H1 (cell line): ENCODE measurements around the gene RPS6KA2. TPM values are rescaled to one million over a fixed set of nuclear protein-coding genes. Genes with fewer than 3 reads are reported as not detected.

Source experiments
- CTCF ChIA-PET: fragments of 300-600 bp; sonication (Branson Sonifier 250); formaldehyde crosslinking; loops from one replicate; lab custom pipeline; 2021; ENCODE audit not compliant: partially characterized antibody; lab: Charles Lee
- POLR2A ChIA-PET: fragments of 300-600 bp; sonication (Branson Sonifier 250); formaldehyde crosslinking; loops from one replicate; lab custom pipeline; 2021; ENCODE audit warnings: inconsistent platforms; ENCODE audit not compliant: partially characterized antibody; lab: Charles Lee
- DNase-seq, 2 experiments: peaks; one replicate each; pipeline versions ENCODE4 v3.0.0 to v3.0.0-alpha.2; 2010 to 2022; ENCODE audit warnings: low spot score in 2 of 2, low read depth in 1 of 2, mixed read lengths in 1 of 2
- FAIRE-seq: peaks from 2 replicates; lab custom pipeline; 2011; peaks lifted over from hg19 to GRCh38; lab: Jason Lieb, UNC
- H2AFZ ChIP-seq: 2 replicates; pipeline ENCODE4 v1.8.1; 2012; ENCODE audit warnings: low read length, inconsistent platforms
- H2AK5ac ChIP-seq: 2 replicates; pipeline ENCODE4 v1.6.1; 2013; ENCODE audit warnings: low read depth, low read length
- H2BK120ac ChIP-seq: replicated peaks from 2 replicates; pipeline ENCODE3; 2013; ENCODE audit warnings: low read depth, low read length, inconsistent platforms
- H2BK12ac ChIP-seq: 2 replicates; pipeline ENCODE4 v1.6.1; 2013; ENCODE audit warnings: low read depth, low read length
- H2BK15ac ChIP-seq: 2 replicates; pipeline ENCODE4 v1.6.1; 2013; ENCODE audit warnings: low read length
- H2BK20ac ChIP-seq: 2 replicates; pipeline ENCODE4 v1.6.1; 2013; ENCODE audit warnings: low read length
- H2BK5ac ChIP-seq: 2 replicates; pipeline ENCODE4 v1.6.1; 2013; ENCODE audit warnings: low read depth, low read length
- H3K14ac ChIP-seq: 2 replicates; pipeline ENCODE4 v1.6.1; 2013; ENCODE audit warnings: inconsistent platforms; ENCODE audit not compliant: insufficient read length
- H3K18ac ChIP-seq: 2 replicates; pipeline ENCODE4 v1.6.1; 2013; ENCODE audit warnings: low read length; ENCODE audit errors: extremely low read depth
- H3K23ac ChIP-seq: 2 replicates; pipeline ENCODE4 v1.6.1; 2013; ENCODE audit warnings: inconsistent platforms; ENCODE audit not compliant: insufficient read length
- H3K23me2 ChIP-seq: 2 replicates; pipeline ENCODE4 v1.6.1; 2013; ENCODE audit warnings: low read depth, low read length
- H3K27ac ChIP-seq: 2 replicates; pipeline ENCODE4 v1.6.1; 2011; ENCODE audit warnings: low read depth, low read length, inconsistent platforms
- H3K27me3 ChIP-seq, 4 experiments: replicated peaks in 1 of 4; 1 replicate in 1 of 4; 2 replicates in 3 of 4; pipeline versions ENCODE4 v1.6.1 to v1.8.1; 2011 to 2013; ENCODE audit warnings: low read length in 3 of 4, mild to moderate bottlenecking in 3 of 4, inconsistent platforms in 2 of 4, mixed read lengths in 2 of 4, moderate library complexity in 1 of 4; ENCODE audit not compliant: control insufficient read depth in 3 of 4, insufficient read depth in 3 of 4; ENCODE audit errors: extremely low read depth in 1 of 4
- H3K36me3 ChIP-seq, 4 experiments: 2 replicates each; pipeline versions ENCODE4 v1.6.1 to v1.8.1; 2011 to 2013; ENCODE audit warnings: mild to moderate bottlenecking in 4 of 4, low read length in 3 of 4, moderate library complexity in 2 of 4, control low read depth in 1 of 4, inconsistent platforms in 1 of 4; ENCODE audit not compliant: insufficient read depth in 4 of 4, control insufficient read depth in 2 of 4
- H3K4ac ChIP-seq: replicated peaks from 2 replicates; pipeline ENCODE3; 2013; ENCODE audit warnings: low read length, low read depth, mixed read lengths, inconsistent platforms; ENCODE audit not compliant: insufficient read length
- H3K4me1 ChIP-seq, 4 experiments: replicated peaks in 1 of 4; 1 replicate in 1 of 4; 2 replicates in 3 of 4; pipeline versions ENCODE4 v1.6.1 to v1.8.1; 2011 to 2013; ENCODE audit warnings: low read length in 3 of 4, inconsistent platforms in 2 of 4, mixed read lengths in 1 of 4; ENCODE audit not compliant: insufficient read depth in 4 of 4, control insufficient read depth in 3 of 4
- H3K4me2 ChIP-seq, 2 experiments: 2 replicates each; pipeline versions ENCODE4 v1.6.1 to v1.8.1; 2011 to 2013; ENCODE audit warnings: low read depth in 2 of 2, low read length in 2 of 2, control low read depth in 1 of 2, inconsistent platforms in 1 of 2, mild to moderate bottlenecking in 1 of 2; ENCODE audit not compliant: insufficient read depth in 1 of 2
- H3K4me3 ChIP-seq, 4 experiments: fragments of 200-600, 300-600 bp in 1 of 4; sonication (generic), shearing (Covaris generic), sonication (Bioruptor Twin) in 1 of 4; 2 replicates each; pipeline versions ENCODE4 v1.5.1 to v1.8.1; 2011 to 2016; ENCODE audit warnings: low read length in 4 of 4, low read depth in 3 of 4, control low read depth in 2 of 4, inconsistent platforms in 2 of 4, mild to moderate bottlenecking in 2 of 4, mixed read lengths in 1 of 4, moderate library complexity in 1 of 4; ENCODE audit not compliant: insufficient read depth in 2 of 4; ENCODE audit errors: extremely low read depth in 1 of 4
- H3K56ac ChIP-seq: replicated peaks from 2 replicates; pipeline ENCODE3; 2013; ENCODE audit warnings: low read depth, mild to moderate bottlenecking, mixed read lengths, low read length, inconsistent platforms; ENCODE audit not compliant: insufficient read length
- H3K79me1 ChIP-seq: 2 replicates; pipeline ENCODE4 v1.6.1; 2013; ENCODE audit warnings: low read depth, low read length, control low read depth
- H3K79me2 ChIP-seq, 2 experiments: 2 replicates each; pipeline versions ENCODE4 v1.6.1 to v1.8.1; 2012 to 2013; ENCODE audit warnings: low read length in 2 of 2, mild to moderate bottlenecking in 2 of 2, inconsistent platforms in 1 of 2; ENCODE audit not compliant: insufficient read depth in 2 of 2, control insufficient read depth in 1 of 2
- H3K9ac ChIP-seq, 4 experiments: replicated peaks in 1 of 4; 1 replicate in 1 of 4; 2 replicates in 3 of 4; pipeline versions ENCODE4 v1.6.1 to v1.8.1; 2011 to 2013; ENCODE audit warnings: low read depth in 3 of 4, low read length in 3 of 4, control low read depth in 2 of 4, mild to moderate bottlenecking in 2 of 4, moderate library complexity in 2 of 4, inconsistent platforms in 1 of 4; ENCODE audit errors: extremely low read depth in 1 of 4
- H3K9me3 ChIP-seq, 2 experiments: 2 replicates each; pipeline versions ENCODE4 v1.6.1 to v1.8.1; 2012 to 2013; ENCODE audit warnings: mild to moderate bottlenecking in 2 of 2, moderate library complexity in 2 of 2, control low read depth in 1 of 2, inconsistent platforms in 1 of 2, low read depth in 1 of 2, low read length in 1 of 2, mixed read lengths in 1 of 2; ENCODE audit not compliant: insufficient read depth in 2 of 2
- H4K20me1 ChIP-seq, 2 experiments: replicated peaks in 1 of 2; 2 replicates each; pipeline versions ENCODE3 to v1.8.1; 2011 to 2013; ENCODE audit warnings: inconsistent platforms in 2 of 2, low read length in 2 of 2, mild to moderate bottlenecking in 1 of 2; ENCODE audit not compliant: insufficient read depth in 2 of 2, control insufficient read depth in 1 of 2
- H4K5ac ChIP-seq: 2 replicates; pipeline ENCODE4 v1.6.1; 2013; ENCODE audit warnings: low read length, low read depth, mixed read lengths, inconsistent platforms; ENCODE audit not compliant: insufficient read length
- H4K8ac ChIP-seq: 2 replicates; pipeline ENCODE4 v1.8.0; 2013; ENCODE audit warnings: mild to moderate bottlenecking, moderate library complexity, low read length, inconsistent platforms; ENCODE audit not compliant: insufficient read depth; ENCODE audit errors: extremely low read depth
- H4K91ac ChIP-seq: replicated peaks from 2 replicates; pipeline ENCODE3; 2013; ENCODE audit warnings: low read length, mixed read lengths, inconsistent platforms; ENCODE audit not compliant: insufficient read length
- HDAC6 ChIP-seq: IDR thresholded peaks from one replicate; pipeline ENCODE4 v1.7.1; 2012; ENCODE audit warnings: low read depth, mild to moderate bottlenecking, inconsistent platforms, low read length, moderate library complexity
- KDM4A ChIP-seq: IDR thresholded peaks from one replicate; pipeline ENCODE4 v1.7.1; 2012; ENCODE audit warnings: low read depth, mild to moderate bottlenecking, moderate library complexity, low read length, inconsistent platforms; ENCODE audit not compliant: severe bottlenecking
- POU5F1 ChIP-seq: IDR thresholded peaks from 2 replicates; pipeline ENCODE4 v1.6.1; 2011; ENCODE audit warnings: low read depth, mild to moderate bottlenecking, low read length, moderate library complexity
- RNF2 ChIP-seq: fragments of 200-900, 300-1000 bp; sonication (generic); IDR thresholded peaks from 2 replicates; pipeline ENCODE4 v1.7.1; 2016; ENCODE audit warnings: borderline replicate concordance, low read depth, mild to moderate bottlenecking, antibody characterized with exemption, low read length; ENCODE audit not compliant: poor library complexity, severe bottlenecking; ENCODE audit errors: missing control alignments
- TEAD4 ChIP-seq: IDR thresholded peaks from 2 replicates; pipeline ENCODE4 v1.6.1; 2012; ENCODE audit warnings: low read depth, low read length, inconsistent platforms, mixed read lengths
- WGBS, 2 experiments: shearing (Covaris generic) in 1 of 2; methylation state at CpG; one replicate each; pipeline versions ENCODE4 v1.1.6 to v1.1.7; 2013 to 2015; ENCODE audit warnings: low lambda C conversion rate in 2 of 2, mixed read lengths in 2 of 2, inconsistent platforms in 1 of 2, low coverage in 1 of 2, missing lambda C conversion rate in 1 of 2; ENCODE audit not compliant: insufficient replicate concordance in 2 of 2, insufficient coverage in 1 of 2, insufficient read length in 1 of 2; ENCODE audit errors: extremely low coverage in 1 of 2, missing lambda C conversion rate in 1 of 2; 5-methylcytosine and 5-hydroxymethylcytosine counted together
- polyA plus RNA-seq, 7 experiments: library from polyadenylated mRNA; depleted of rRNA in 3 of 7; stranded (reverse) in 5 of 7; unstranded in 2 of 7; fragments of >200 nt in 5 of 7; fragments of 200-250 nt in 2 of 7; gene quantifications; 1 replicate in 5 of 7; 2 replicates in 1 of 7; 4 replicates in 1 of 7; pipeline versions ENCODE4 v1.2.1 to v1.2.3, GENCODE V29; 2011 to 2013; ENCODE audit warnings: missing spikeins in 2 of 7, mixed read lengths in 2 of 7
- total RNA-seq: library from RNA; stranded (reverse); fragmentation: NEBNext Ultra II Directional; extraction: Animal tissue kit (Norgen Biotek cat#: 25700); gene quantifications from 2 replicates; pipeline ENCODE4 v1.2.1, GENCODE V29; 2021
- TF ChIP-seq, protein P1 (sequence below): IDR thresholded peaks from 2 replicates; pipeline ENCODE4 v1.6.1; 2011; ENCODE audit warnings: low read length, improper control_type of control experiment

The RPS6KA2 gene
- total and polyA plus RNA-seq, 2 of the 8 experiments (the other 6 are each of a cell fraction or from before 2014, with no cell fraction given) = 8.8 to 25.7 TPM

DNA sequence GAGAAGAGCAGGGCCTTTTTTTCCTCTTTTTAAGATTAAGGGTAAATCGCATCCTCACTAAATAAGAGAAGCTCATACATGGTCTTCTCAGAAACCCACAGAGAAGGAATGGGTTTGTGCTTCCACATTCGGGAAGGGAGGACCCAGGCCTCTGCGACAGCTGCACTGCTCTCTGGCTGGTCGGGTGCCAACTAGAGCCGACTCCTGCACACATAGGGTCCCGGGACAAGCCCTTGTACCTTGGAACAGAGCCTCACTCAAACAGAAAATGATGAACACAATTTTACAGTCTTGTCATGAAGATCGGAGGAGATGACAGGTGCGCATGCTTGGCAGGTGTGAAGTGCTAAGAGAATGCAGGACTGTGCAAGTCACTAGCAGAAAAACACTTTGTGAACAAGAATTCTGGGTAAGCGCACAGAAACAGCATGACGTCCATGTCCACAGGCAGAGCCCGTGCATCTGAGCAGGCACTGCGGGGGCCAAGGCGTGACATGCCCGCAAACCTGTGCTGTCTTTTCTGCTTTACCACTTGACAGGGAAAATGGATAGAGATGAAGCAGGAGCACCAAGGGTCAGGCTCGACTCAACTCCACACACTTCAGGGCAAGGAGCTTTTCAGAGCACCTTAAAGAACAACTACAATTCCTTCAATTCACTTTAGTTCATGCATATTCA lies 143.3 kb downstream of the RPS6KA2 start:
- peaks cover 0 to 7% (median 3%) of the 10 kb centered on the region in 4 experiments; a peak in 2 of 8 replicates for H3K36me3 ChIP-seq
- H2BK20ac ChIP-seq = no peak overlapping the region
- H4K20me1 ChIP-seq = no peaks in the 10 kb centered on the region
- no peaks in the 10 kb centered on the region for H3K23me2 ChIP-seq
- no peak overlapping the region for H3K4ac ChIP-seq
- no peak overlapping the region for H2BK120ac ChIP-seq
- H3K4me1 ChIP-seq = peaks cover 0 to 2% (median 0%) of the 10 kb centered on the region in 4 experiments; a peak in 3 of 7 replicates
- H3K18ac ChIP-seq = no peak overlapping the region
- H3K23ac ChIP-seq = no peak overlapping the region
- no peak overlapping the region for H2BK15ac ChIP-seq
- H3K14ac ChIP-seq = no peak overlapping the region
- H2BK12ac ChIP-seq = no peak overlapping the region
- H2AFZ ChIP-seq = no peak overlapping the region
- H2BK5ac ChIP-seq = no peak overlapping the region
- no peak overlapping the region for H3K4me3 ChIP-seq
- no peaks in the 10 kb centered on the region for H3K27me3 ChIP-seq
- CTCF ChIA-PET = interaction anchor here (1.3 kb wide), 2 partner anchors 8 to 200 kb away, joined by 3 to 5 read pairs; no protein-coding TSS in a partner anchor
- TF ChIP-seq TEAD4 (no peak), POU5F1 (no peak), RNF2 (no peak), HDAC6 (no peak), KDM4A (no peak)
- TF ChIP-seq, protein P1, sequence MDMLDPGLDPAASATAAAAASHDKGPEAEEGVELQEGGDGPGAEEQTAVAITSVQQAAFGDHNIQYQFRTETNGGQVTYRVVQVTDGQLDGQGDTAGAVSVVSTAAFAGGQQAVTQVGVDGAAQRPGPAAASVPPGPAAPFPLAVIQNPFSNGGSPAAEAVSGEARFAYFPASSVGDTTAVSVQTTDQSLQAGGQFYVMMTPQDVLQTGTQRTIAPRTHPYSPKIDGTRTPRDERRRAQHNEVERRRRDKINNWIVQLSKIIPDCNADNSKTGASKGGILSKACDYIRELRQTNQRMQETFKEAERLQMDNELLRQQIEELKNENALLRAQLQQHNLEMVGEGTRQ = no peak
- TF ChIP-seq, all 59 proteins: peak for 0
- no peak overlapping the region for H2AK5ac ChIP-seq
- no peaks in the 10 kb centered on the region for H3K9me3 ChIP-seq
- FAIRE-seq = no peak
- H3K9ac ChIP-seq = no peak overlapping the region
- H3K27ac ChIP-seq = no peak overlapping the region
- no peak overlapping the region for H4K5ac ChIP-seq
- no peaks in the 10 kb centered on the region for H3K79me2 ChIP-seq
- H4K91ac ChIP-seq = no peak overlapping the region
- H4K8ac ChIP-seq = no peak overlapping the region
- no peak overlapping the region for H3K56ac ChIP-seq
- no peak overlapping the region for H3K4me2 ChIP-seq
- POLR2A ChIA-PET = no interaction called here
- WGBS, 2 experiments = 90% methylated on average over 15 of the region's 15 CpGs; no CpG with 5 or more reads in 1 of the 2 experiments
- no peak for DNase-seq
- H3K79me1 ChIP-seq = no peaks in the 10 kb centered on the region
